Suprapubic skin (tissue), 4 donors: ENCODE data around the gene TAOK1. TPM values are rescaled to one million over a fixed set of nuclear protein-coding genes. Genes with fewer than 3 reads are reported as not detected.
"Not testable (repeated sequence)": the region's sequence is repeated elsewhere in the genome, so short reads cannot be mapped to it uniquely, and the experiment has no call there.

Experiments
- DNase-seq, 2 donors: peaks; one replicate each; pipeline ENCODE4 v3.0.0-alpha.2; 2019; ENCODE audit warnings: low spot score in 2 of 2
- H3K27ac ChIP-seq: fragments of 200-600 bp; sonication (generic); one replicate; pipeline ENCODE4 v1.5.1; 2019
- H3K27me3 ChIP-seq: fragments of 200-600 bp; sonication (generic); one replicate; pipeline ENCODE4 v1.5.1; 2019
- H3K36me3 ChIP-seq: fragments of 200-600 bp; sonication (generic); one replicate; pipeline ENCODE4 v1.5.1; 2019
- H3K4me1 ChIP-seq: fragments of 200-600 bp; sonication (generic); one replicate; pipeline ENCODE4 v1.5.1; 2019
- H3K4me3 ChIP-seq: fragments of 200-600 bp; sonication (generic); one replicate; pipeline ENCODE4 v1.5.1; 2019; ENCODE audit warnings: mild to moderate bottlenecking
- H3K9me3 ChIP-seq: fragments of 200-600 bp; sonication (generic); one replicate; pipeline ENCODE4 v1.5.1; 2019
- CTCF ChIP-seq, 2 donors: fragments of 200-600 bp in 1 of 2; fragments of 450-650 bp in 1 of 2; sonication (generic) in 1 of 2; IDR thresholded peaks; one replicate each; pipeline ENCODE4 v1.5.1; 2016 to 2019; ENCODE audit warnings: antibody characterized with exemption in 2 of 2, mild to moderate bottlenecking in 1 of 2, moderate library complexity in 1 of 2
- EP300 ChIP-seq: sonication (generic); formaldehyde crosslinking; IDR thresholded peaks from one replicate; pipeline ENCODE4 v1.6.1; 2017; ENCODE audit warnings: antibody characterized with exemption
- POLR2A ChIP-seq, 2 donors: fragments of 450-650 bp; IDR thresholded peaks; one replicate each; pipeline ENCODE4 v1.6.1; 2017; ENCODE audit warnings: antibody characterized with exemption in 2 of 2, mild to moderate bottlenecking in 2 of 2, moderate library complexity in 2 of 2
- POLR2AphosphoS5 ChIP-seq, 3 donors: sonication (generic); formaldehyde crosslinking; IDR thresholded peaks; one replicate each; pipeline ENCODE4 v1.6.1; 2017; ENCODE audit warnings: antibody characterized with exemption in 3 of 3
- WGBS: methylation state at CpG from one replicate; pipeline ENCODE4 v1.1.5; 2018; 5-methylcytosine and 5-hydroxymethylcytosine counted together
- total RNA-seq, 4 donors: library from RNA; depleted of rRNA; stranded (reverse); fragments of >200 nt; gene quantifications; one replicate each; pipeline ENCODE4 v1.1.0, GENCODE V29; 2016

TAOK1 gene
- 10 to 100 TPM; 42.1 to 58.3 (median 51.2) TPM for total RNA-seq

GRCh38 chr17:29389982-29390850 lies at the start of gene TAOK1:
TSS of gene TAOK1 (plus strand) at chr17:29390363. CDS start at chr17:29451549, 61,186 bp downstream.
- no peaks in the 10 kb centered on the region for H3K27me3 ChIP-seq
- WGBS = under 1% methylated on average over 44 of the region's 87 CpGs
- no peaks in the 10 kb centered on the region for H3K9me3 ChIP-seq
- TF ChIP-seq POLR2AphosphoS5 (IDR thresholded peaks at IDR 0.05) (peak in 2 of 3 donors; percentile 28 to 65), CTCF (IDR thresholded peaks at IDR 0.05) (no peak), POLR2A (IDR thresholded peaks at IDR 0.05) (peak in 1 of 2 donors; percentile 95)
- DNase-seq = peak; percentile 99
- H3K4me3 ChIP-seq = peak within 1 kb of the TSS; percentile 98
- peak within 1 kb of the TSS; percentile 98 for H3K27ac ChIP-seq
- peaks cover 30% of the 10 kb centered on the region for H3K4me1 ChIP-seq
- H3K36me3 ChIP-seq = no peaks in the 10 kb centered on the region

GRCh38 chr17:29341726-29342125 lies 48.4 kb upstream of the TAOK1 start:
- Histone ChIP-seq H3K9me3 (no peaks in the 10 kb centered on the region), H3K4me3 (no peak overlapping the region), H3K27ac (no peak overlapping the region), H3K36me3 (no peaks in the 10 kb centered on the region), H3K4me1 (no peaks in the 10 kb centered on the region), H3K27me3 (no peaks in the 10 kb centered on the region)
- TF ChIP-seq POLR2AphosphoS5 (IDR thresholded peaks at IDR 0.05) (no peak), CTCF (IDR thresholded peaks at IDR 0.05) (no peak)
- DNase-seq = no peak
- 87% methylated on average over 2 of the region's 2 CpGs for WGBS

- 87% methylated on average over 11 of the region's 11 CpGs for WGBS
- Histone ChIP-seq H3K4me1 (no peaks in the 10 kb centered on the region), H3K9me3 (no peaks in the 10 kb centered on the region), H3K27ac (no peak overlapping the region), H3K4me3 (no peak overlapping the region), H3K27me3 (no peaks in the 10 kb centered on the region), H3K36me3 (no peaks in the 10 kb centered on the region)
- no peak for DNase-seq
- no peak for TF ChIP-seq POLR2A (IDR thresholded peaks at IDR 0.05)
- no peak for TF ChIP-seq EP300
- TF ChIP-seq CTCF (IDR thresholded peaks at IDR 0.05) = no peak
- TF ChIP-seq POLR2AphosphoS5 (IDR thresholded peaks at IDR 0.05) = no peak
These were observed 47.9 kb upstream of the TAOK1 start for GRCh38 chr17:29342158-29342765.

- 79% methylated on average over 11 of the region's 11 CpGs for WGBS
- H3K36me3 ChIP-seq = no peaks in the 10 kb centered on the region
- no peaks in the 10 kb centered on the region for H3K9me3 ChIP-seq
- H3K4me3 ChIP-seq = no peak overlapping the region
- H3K27me3 ChIP-seq = no peaks in the 10 kb centered on the region
- DNase-seq = peak in 1 of 2 donors; percentile 40
- TF ChIP-seq POLR2AphosphoS5 (IDR thresholded peaks at IDR 0.05) (no peak), CTCF (IDR thresholded peaks at IDR 0.05) (no peak), EP300 (no peak), POLR2A (IDR thresholded peaks at IDR 0.05) (no peak)
- no peaks in the 10 kb centered on the region for H3K4me1 ChIP-seq
- H3K27ac ChIP-seq = no peak overlapping the region
These were observed 45.8 kb upstream of the TAOK1 start for GRCh38 chr17:29344201-29344856.

GRCh38 chr17:29345066-29345465 lies 45.1 kb upstream of the TAOK1 start:
- H3K27me3 ChIP-seq = no peaks in the 10 kb centered on the region
- H3K9me3 ChIP-seq = no peaks in the 10 kb centered on the region
- no peaks in the 10 kb centered on the region for H3K36me3 ChIP-seq
- H3K4me1 ChIP-seq = no peaks in the 10 kb centered on the region
- WGBS = 75% methylated on average over 3 of the region's 3 CpGs
- no peak for TF ChIP-seq POLR2AphosphoS5 (IDR thresholded peaks at IDR 0.05)
- no peak for TF ChIP-seq POLR2A (IDR thresholded peaks at IDR 0.05)
- no peak for TF ChIP-seq CTCF (IDR thresholded peaks at IDR 0.05)
- no peak for TF ChIP-seq EP300
- no peak overlapping the region for H3K27ac ChIP-seq
- no peak for DNase-seq
- no peak overlapping the region for H3K4me3 ChIP-seq

- WGBS = 98% methylated on average over 11 of the region's 11 CpGs
- not testable (repeated sequence) for DNase-seq, H3K36me3 ChIP-seq, H3K27ac ChIP-seq, H3K4me3 ChIP-seq, H3K4me1 ChIP-seq, H3K9me3 ChIP-seq, H3K27me3 ChIP-seq
These were observed 44.7 kb upstream of the TAOK1 start for GRCh38 chr17:29345470-29345869.
